Measurements from ENCODE around the gene PHKB. TPM values are rescaled to one million over a fixed set of nuclear protein-coding genes. Genes with fewer than 3 reads are reported as not detected.
"Not testable (repeated sequence)": the region's sequence is repeated elsewhere in the genome, so short reads cannot be mapped to it uniquely, and the experiment has no call there.

Gene PHKB
- total RNA-seq, 1 donor from 2014 or later = 44.5 TPM

DNA sequence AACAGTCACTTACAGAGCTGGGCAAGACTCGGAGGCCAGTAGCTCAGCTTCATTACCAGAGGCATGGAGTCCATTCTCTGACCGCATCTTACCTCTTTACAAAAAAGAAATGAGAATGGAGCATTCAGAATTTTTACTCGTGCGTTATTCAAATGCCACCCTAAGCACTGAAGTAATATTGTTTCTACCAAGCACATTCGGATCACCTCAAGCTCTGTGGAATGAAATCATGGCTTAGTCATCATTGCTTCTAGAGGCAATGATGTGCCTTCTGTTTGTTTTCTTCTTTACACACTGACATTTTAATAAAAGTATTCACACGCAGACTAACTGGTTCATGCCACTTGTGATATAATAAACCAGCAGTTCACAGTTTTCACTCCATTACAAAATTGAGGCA, 206.8 kb downstream of the PHKB start:
- Histone ChIP-seq H3K27me3 (ENCODE audit: control insufficient read depth, insufficient read depth, low read length) (no peaks in the 10 kb centered on the region), H3K4me3 (ENCODE audit: low read depth, low read length) (no peak overlapping the region), H3K36me3 (ENCODE audit: control insufficient read depth, insufficient read depth, low read length) (no peaks in the 10 kb centered on the region)
- TF ChIP-seq, protein P1, sequence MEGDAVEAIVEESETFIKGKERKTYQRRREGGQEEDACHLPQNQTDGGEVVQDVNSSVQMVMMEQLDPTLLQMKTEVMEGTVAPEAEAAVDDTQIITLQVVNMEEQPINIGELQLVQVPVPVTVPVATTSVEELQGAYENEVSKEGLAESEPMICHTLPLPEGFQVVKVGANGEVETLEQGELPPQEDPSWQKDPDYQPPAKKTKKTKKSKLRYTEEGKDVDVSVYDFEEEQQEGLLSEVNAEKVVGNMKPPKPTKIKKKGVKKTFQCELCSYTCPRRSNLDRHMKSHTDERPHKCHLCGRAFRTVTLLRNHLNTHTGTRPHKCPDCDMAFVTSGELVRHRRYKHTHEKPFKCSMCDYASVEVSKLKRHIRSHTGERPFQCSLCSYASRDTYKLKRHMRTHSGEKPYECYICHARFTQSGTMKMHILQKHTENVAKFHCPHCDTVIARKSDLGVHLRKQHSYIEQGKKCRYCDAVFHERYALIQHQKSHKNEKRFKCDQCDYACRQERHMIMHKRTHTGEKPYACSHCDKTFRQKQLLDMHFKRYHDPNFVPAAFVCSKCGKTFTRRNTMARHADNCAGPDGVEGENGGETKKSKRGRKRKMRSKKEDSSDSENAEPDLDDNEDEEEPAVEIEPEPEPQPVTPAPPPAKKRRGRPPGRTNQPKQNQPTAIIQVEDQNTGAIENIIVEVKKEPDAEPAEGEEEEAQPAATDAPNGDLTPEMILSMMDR (IDR thresholded peaks at IDR 0.05; ENCODE audit: insufficient read depth, low read length, severe bottlenecking) = no peak
- peak; percentile 64 for DNase-seq (ENCODE audit: low read depth)
- FAIRE-seq = peak; percentile 36

DNA sequence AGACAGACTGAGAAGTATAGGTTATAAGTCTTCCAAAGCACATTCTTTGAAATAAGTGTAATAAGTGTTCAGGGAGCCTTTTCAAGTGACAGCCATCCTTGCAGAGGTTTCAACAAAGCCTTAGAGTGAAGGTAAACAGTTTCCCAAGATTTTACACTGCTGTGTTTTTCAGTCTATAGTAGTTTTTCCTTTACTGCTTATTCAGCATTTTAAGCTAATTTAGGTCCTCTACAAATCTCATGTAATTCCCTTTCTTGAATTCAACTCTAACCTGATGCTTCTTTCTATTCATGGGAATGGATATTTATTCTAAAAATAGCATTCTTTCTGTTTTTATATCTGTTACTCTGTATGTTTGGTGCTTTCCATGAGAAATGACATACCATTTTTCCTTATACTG, 211.3 kb downstream of the PHKB start:
- TF ChIP-seq, protein P1 (IDR thresholded peaks at IDR 0.05; ENCODE audit: insufficient read depth, low read length, severe bottlenecking) = no peak
- FAIRE-seq (no peak), DNase-seq (ENCODE audit: low read depth) (no peak)
- Histone ChIP-seq H3K27me3 (ENCODE audit: control insufficient read depth, insufficient read depth, low read length) (no peaks in the 10 kb centered on the region), H3K4me3 (ENCODE audit: low read depth, low read length) (no peak overlapping the region), H3K36me3 (ENCODE audit: control insufficient read depth, insufficient read depth, low read length) (peaks cover 5% of the 10 kb centered on the region)

DNA sequence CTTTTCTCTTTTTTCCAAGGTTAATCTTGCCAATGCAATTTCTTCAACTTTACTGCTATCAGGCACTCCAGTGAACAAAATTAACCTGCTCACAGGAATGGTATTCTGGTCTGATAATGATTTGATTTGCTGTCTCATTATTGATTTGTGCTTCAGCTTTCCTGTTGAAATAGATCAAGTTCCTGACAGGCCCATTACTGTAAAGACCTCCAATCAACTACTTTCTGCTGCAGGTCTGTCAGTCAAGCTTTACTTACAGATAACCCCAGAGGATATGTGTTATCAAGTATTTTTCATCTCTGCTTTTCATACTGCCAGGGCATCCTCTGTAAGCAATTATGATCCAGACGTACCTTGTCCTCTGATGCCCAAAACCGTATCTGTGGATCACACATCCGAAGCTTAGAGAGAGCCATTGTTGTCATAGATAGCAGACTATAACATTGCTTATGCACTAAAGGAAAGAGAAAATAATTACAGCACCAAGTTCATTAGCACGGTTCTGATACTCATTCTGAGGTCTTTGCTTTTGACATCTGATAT, 215.6 kb downstream of the PHKB start:
- FAIRE-seq = no peak
- TF ChIP-seq, protein P1 (IDR thresholded peaks at IDR 0.05; ENCODE audit: insufficient read depth, low read length, severe bottlenecking) = no peak
- H3K27me3 ChIP-seq (ENCODE audit: control insufficient read depth, insufficient read depth, low read length) = no peaks in the 10 kb centered on the region
- peaks cover 5% of the 10 kb centered on the region for H3K36me3 ChIP-seq (ENCODE audit: control insufficient read depth, insufficient read depth, low read length)
- H3K4me3 ChIP-seq (ENCODE audit: low read depth, low read length) = no peak overlapping the region
- DNase-seq (ENCODE audit: low read depth) = no peak

DNA sequence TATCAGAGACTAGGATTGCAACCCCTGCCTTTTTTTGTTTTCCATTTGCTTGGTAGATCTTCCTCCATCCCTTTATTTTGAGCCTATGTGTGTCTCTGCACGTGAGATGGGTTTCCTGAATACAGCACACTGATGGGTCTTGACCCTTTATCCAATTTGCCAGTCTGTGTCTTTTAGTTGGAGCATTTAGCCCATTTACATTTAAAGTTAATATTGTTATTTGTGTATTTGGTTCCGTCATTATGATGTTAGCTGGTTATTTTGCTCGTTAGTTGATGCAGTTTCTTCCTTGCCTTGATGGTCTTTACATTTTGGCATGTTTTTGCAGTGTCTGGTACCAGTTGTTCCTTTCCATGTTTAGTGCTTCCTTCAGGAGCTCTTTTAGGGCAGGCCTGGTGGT, 220.4 kb downstream of the PHKB start:
- not testable (repeated sequence) for H3K36me3 ChIP-seq (ENCODE audit: control insufficient read depth, insufficient read depth, low read length); DNase-seq (ENCODE audit: low read depth); H3K4me3 ChIP-seq (ENCODE audit: low read depth, low read length); FAIRE-seq; H3K27me3 ChIP-seq (ENCODE audit: control insufficient read depth, insufficient read depth, low read length)

DNA sequence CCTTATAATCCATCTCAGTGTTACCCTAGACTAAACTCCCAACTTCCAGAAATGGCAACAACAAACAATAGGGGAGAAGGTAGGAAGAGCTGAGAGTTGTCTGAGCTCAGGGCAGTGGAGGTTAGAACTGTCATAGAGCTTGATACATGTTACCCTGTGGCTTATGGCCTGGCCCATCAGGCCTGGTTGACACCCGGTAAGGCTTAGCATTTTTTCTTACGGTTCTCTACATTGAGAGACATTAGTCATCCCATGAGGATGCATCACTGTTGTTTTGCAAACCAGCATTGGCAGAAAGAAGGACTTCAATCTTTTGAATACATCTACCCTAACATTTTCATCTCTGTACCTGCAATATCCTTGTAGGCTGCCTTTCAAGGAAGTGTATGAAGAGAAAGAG, 226.6 kb downstream of the PHKB start:
- peak; percentile 23 for DNase-seq (ENCODE audit: low read depth)
- no peaks in the 10 kb centered on the region for H3K36me3 ChIP-seq (ENCODE audit: control insufficient read depth, insufficient read depth, low read length)
- FAIRE-seq = no peak

DNA sequence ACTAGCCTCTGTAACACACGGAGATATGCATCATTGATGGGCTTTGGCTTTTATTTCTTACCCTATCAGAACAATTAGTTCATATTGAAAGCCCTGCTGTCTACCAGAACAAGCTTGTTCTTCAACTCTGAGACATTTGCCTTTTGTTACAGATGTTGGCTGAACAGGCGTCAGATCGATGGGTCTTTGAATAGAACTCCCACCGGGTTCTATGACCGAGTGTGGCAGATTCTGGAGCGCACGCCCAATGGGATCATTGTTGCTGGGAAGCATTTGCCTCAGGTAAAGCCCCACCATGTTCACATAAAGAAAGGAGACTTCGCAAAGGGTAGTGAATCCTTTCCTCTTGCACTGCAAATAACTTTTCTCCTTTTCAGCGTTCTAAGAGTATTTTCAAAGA, 232.1 kb downstream of the PHKB start:
- Histone ChIP-seq H3K4me3 (ENCODE audit: low read depth, low read length) (no peak overlapping the region), H3K27me3 (ENCODE audit: control insufficient read depth, insufficient read depth, low read length) (no peaks in the 10 kb centered on the region), H3K36me3 (ENCODE audit: control insufficient read depth, insufficient read depth, low read length) (peaks cover 4% of the 10 kb centered on the region)
- FAIRE-seq (no peak), DNase-seq (ENCODE audit: low read depth) (no peak)
- TF ChIP-seq, protein P1 (IDR thresholded peaks at IDR 0.05; ENCODE audit: insufficient read depth, low read length, severe bottlenecking) = no peak

More for the DNA sequence above, 226.6 kb downstream of the PHKB start:
- Histone ChIP-seq H3K27me3 (ENCODE audit: control insufficient read depth, insufficient read depth, low read length) (no peaks in the 10 kb centered on the region), H3K4me3 (ENCODE audit: low read depth, low read length) (no peak overlapping the region)
- TF ChIP-seq, protein P1 (IDR thresholded peaks at IDR 0.05; ENCODE audit: insufficient read depth, low read length, severe bottlenecking) = no peak
